A673 (cell line): ENCODE measurements around the gene SEC14L5. TPM values are rescaled to one million over a fixed set of nuclear protein-coding genes. Genes with fewer than 3 reads are reported as not detected.

Experiments used
- BruUV-seq: library from RNA; stranded (reverse); fragments of 400-500 nt; replicated peaks from 2 replicates; lab custom pipeline; 2021; lab: Mats Ljungman, UMichigan
- CTCF ChIA-PET: fragments of 300-600 bp; sonication (Branson Sonifier 250); formaldehyde crosslinking; loops from one replicate; lab custom pipeline; 2022; ENCODE audit warnings: antibody characterized with exemption; lab: Charles Lee
- POLR2A ChIA-PET: fragments of 300-600 bp; sonication (Branson Sonifier 250); formaldehyde crosslinking; loops from one replicate; lab custom pipeline; 2022; ENCODE audit warnings: antibody characterized with exemption; ENCODE audit not compliant: low non-redundant PET; lab: Charles Lee
- DNase-seq: peaks from one replicate; pipeline ENCODE4 v3.0.0-alpha.2; 2015; ENCODE audit warnings: low spot score
- H3K27ac ChIP-seq: fragments of 200-600 bp; sonication (generic); 2 replicates; pipeline ENCODE4 v1.5.1; 2016; ENCODE audit warnings: mixed run types, low read depth, mild to moderate bottlenecking, mixed read lengths, antibody characterized with exemption, low read length; ENCODE audit not compliant: poor library complexity, severe bottlenecking
- H3K27me3 ChIP-seq: fragments of 200-600 bp; sonication (generic); replicated peaks from 2 replicates; pipeline ENCODE4 v1.6.1; 2017; ENCODE audit warnings: mixed run types, low read depth, mild to moderate bottlenecking, mixed read lengths, antibody characterized with exemption, low read length; ENCODE audit not compliant: insufficient read depth, poor library complexity
- H3K36me3 ChIP-seq: fragments of 200-600 bp; sonication (generic); 2 replicates; pipeline ENCODE4 v1.6.1; 2016; ENCODE audit warnings: mixed run types, mild to moderate bottlenecking, mixed read lengths, antibody characterized with exemption, low read length; ENCODE audit not compliant: insufficient read depth, poor library complexity, severe bottlenecking
- H3K4me1 ChIP-seq: fragments of 200-600 bp; sonication (generic); 2 replicates; pipeline ENCODE4 v1.6.1; 2017; ENCODE audit warnings: mixed run types, mild to moderate bottlenecking, mixed read lengths, antibody characterized with exemption, low read length; ENCODE audit not compliant: insufficient read depth, poor library complexity, severe bottlenecking
- H3K4me3 ChIP-seq: fragments of 200-600 bp; sonication (generic); 2 replicates; pipeline ENCODE4 v1.5.1; 2016; ENCODE audit warnings: low read depth, mixed run types, mild to moderate bottlenecking, mixed read lengths, low read length; ENCODE audit not compliant: poor library complexity, severe bottlenecking
- H3K9me3 ChIP-seq: fragments of 200-600 bp; sonication (generic); 2 replicates; pipeline ENCODE4 v1.6.1; 2016; ENCODE audit warnings: mixed run types, low read depth, mild to moderate bottlenecking, mixed read lengths, antibody characterized with exemption, low read length; ENCODE audit not compliant: poor library complexity, severe bottlenecking
- CTCF ChIP-seq: fragments of 300-800, 200-600 bp; sonication (generic); conservative IDR thresholded peaks from 2 replicates; pipeline ENCODE4 v1.5.1; 2017; ENCODE audit warnings: low read depth, mild to moderate bottlenecking, antibody characterized with exemption, low read length, moderate library complexity, mixed read lengths
- EZH2 ChIP-seq: fragments of 200-600 bp; sonication (generic); IDR thresholded peaks from 2 replicates; pipeline ENCODE4 v1.6.1; 2017; ENCODE audit warnings: borderline replicate concordance, low read depth, mild to moderate bottlenecking, mixed read lengths, antibody characterized with exemption, low read length; ENCODE audit not compliant: poor library complexity, severe bottlenecking
- intact Hi-C: fragments of 100-400 bp; cut with micrococcal nuclease; formaldehyde crosslinking; loops from one replicate; pipeline ENCODE4 v1.10.0; 2022; ENCODE audit not compliant: unreplicated experiment
- total RNA-seq: library from RNA; stranded (reverse); gene quantifications from 2 replicates; pipeline ENCODE4 v1.2.3, GENCODE V29; 2021

The SEC14L5 gene
- total RNA-seq, 1 experiment from 2014 or later = 0.04 TPM

- TF ChIP-seq EZH2 = no peak
- TF ChIP-seq CTCF = no peak
- peaks cover 12% of the 10 kb centered on the region for H3K4me1 ChIP-seq
- H3K27ac ChIP-seq = no peak overlapping the region
- intact Hi-C loops = no loop called here
- H3K4me3 ChIP-seq = no peak overlapping the region
- POLR2A ChIA-PET = no interaction called here
- no peaks in the 10 kb centered on the region for H3K9me3 ChIP-seq
- DNase-seq = no peak
- CTCF ChIA-PET = no interaction called here
- no TSS peak for BruUV-seq
- peaks cover 13% of the 10 kb centered on the region for H3K27me3 ChIP-seq
- no peaks in the 10 kb centered on the region for H3K36me3 ChIP-seq
These were observed 77.7 kb downstream of the SEC14L5 start for GRCh38 chr16:5035909-5036227.

DNA sequence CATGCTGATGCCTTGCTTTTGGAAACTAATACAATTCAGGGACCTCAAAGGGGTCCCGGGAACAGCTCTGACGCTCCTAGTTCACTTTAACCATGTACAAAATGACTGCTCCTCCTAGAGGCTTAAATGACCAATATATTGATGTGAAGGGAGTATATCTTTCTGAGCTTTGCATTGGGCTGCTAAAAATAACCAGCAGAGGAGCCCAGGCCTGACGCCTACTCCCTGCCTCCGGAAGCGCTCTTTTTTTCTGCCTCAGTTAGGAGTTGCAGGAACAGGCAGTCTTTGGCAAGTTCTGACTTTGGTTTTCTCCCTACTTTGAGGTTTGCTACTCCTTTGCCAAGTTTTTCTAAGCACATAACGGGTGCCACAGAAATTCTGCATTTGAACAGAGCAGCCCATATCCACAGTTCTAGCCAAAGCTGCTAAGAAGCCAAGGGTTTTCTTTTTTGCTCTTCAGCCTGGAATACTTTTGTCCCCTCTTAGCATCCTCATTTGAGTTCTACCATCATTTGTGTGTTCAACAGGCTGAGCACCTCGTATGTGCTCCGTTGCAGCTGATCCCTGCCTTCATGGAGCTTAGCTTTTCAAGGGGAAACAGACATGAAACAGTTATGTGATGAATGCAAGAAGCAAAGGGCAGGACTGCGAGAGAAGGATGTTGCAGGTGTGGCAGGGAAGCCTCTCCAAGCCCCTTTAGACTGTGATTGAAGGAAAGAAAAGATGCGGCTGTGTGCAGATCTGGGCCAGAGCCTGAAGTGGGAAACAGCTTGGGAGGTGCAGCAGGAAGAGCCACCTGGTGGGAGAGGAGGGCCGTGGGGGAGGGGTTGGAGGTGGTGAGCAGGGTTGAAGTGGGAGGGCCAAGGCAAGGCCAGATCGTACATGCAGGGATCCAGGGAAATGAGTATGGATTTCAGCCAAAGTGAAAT is 78.4 kb downstream of the SEC14L5 start:
- H3K4me3 ChIP-seq = no peak overlapping the region
- POLR2A ChIA-PET = no interaction called here
- TF ChIP-seq EZH2 (no peak), CTCF (no peak)
- DNase-seq = no peak
- H3K27ac ChIP-seq = no peak overlapping the region
- peaks cover 19% of the 10 kb centered on the region for H3K27me3 ChIP-seq
- intact Hi-C loops = no loop called here
- no peaks in the 10 kb centered on the region for H3K36me3 ChIP-seq
- CTCF ChIA-PET = no interaction called here
- H3K9me3 ChIP-seq = no peaks in the 10 kb centered on the region
- BruUV-seq = no TSS peak
- peaks cover 12% of the 10 kb centered on the region for H3K4me1 ChIP-seq

GRCh38 chr16:5040451-5040850 is 82.3 kb downstream of the SEC14L5 start:
- BruUV-seq = no TSS peak
- POLR2A ChIA-PET = no interaction called here
- Histone ChIP-seq H3K27ac (no peak overlapping the region), H3K4me1 (no peaks in the 10 kb centered on the region), H3K36me3 (no peaks in the 10 kb centered on the region), H3K4me3 (no peak overlapping the region), H3K9me3 (no peaks in the 10 kb centered on the region), H3K27me3 (peaks cover 31% of the 10 kb centered on the region)
- intact Hi-C loops = no loop called here
- TF ChIP-seq CTCF = no peak
- CTCF ChIA-PET = no interaction called here
- DNase-seq = no peak
